ENCODE data around the gene PMS1. TPM values are rescaled to one million over a fixed set of nuclear protein-coding genes. Genes with fewer than 3 reads are reported as not detected.
A peak's percentile ranks its signal among the peaks of the same experiment; 100 is the strongest.
"Not testable (repeated sequence)": the region's sequence is repeated elsewhere in the genome, so short reads cannot be mapped to it uniquely, and the experiment has no call there.

Gene PMS1
- total RNA-seq, 1 experiment from 2014 or later: 28.2 TPM

- in situ Hi-C loops (cut with HindIII; ENCODE audit: low sequenced_read_pairs): no loop called here
- DNase-seq (ENCODE audit: low spot score): no peak
Observed at GRCh38 chr2:189802396-189802912, 18.2 kb downstream of the PMS1 start.

GRCh38 chr2:189803431-189803830, 19.2 kb downstream of the PMS1 start:
- no peak for DNase-seq (ENCODE audit: low spot score)
- in situ Hi-C loops (cut with HindIII; ENCODE audit: low sequenced_read_pairs): no loop called here

- no peak for DNase-seq (ENCODE audit: low spot score)
- in situ Hi-C loops (cut with HindIII; ENCODE audit: low sequenced_read_pairs): no loop called here
Observed at GRCh38 chr2:189818249-189819038, 34.2 kb downstream of the PMS1 start.

- no peak for DNase-seq (ENCODE audit: low spot score)
- in situ Hi-C loops (cut with HindIII; ENCODE audit: low sequenced_read_pairs): no loop called here
Observed at GRCh38 chr2:189819297-189819704, 35.1 kb downstream of the PMS1 start.

GRCh38 chr2:189821953-189822748, 37.9 kb downstream of the PMS1 start:
- in situ Hi-C loops (cut with HindIII; ENCODE audit: low sequenced_read_pairs): no loop called here
- DNase-seq (ENCODE audit: low spot score): no peak

GRCh38 chr2:189824694-189825396, 40.6 kb downstream of the PMS1 start:
- DNase-seq (ENCODE audit: low spot score): no peak
- in situ Hi-C loops (cut with HindIII; ENCODE audit: low sequenced_read_pairs): no loop called here

- in situ Hi-C loops (cut with HindIII; ENCODE audit: low sequenced_read_pairs): no loop called here
- DNase-seq (ENCODE audit: low spot score): no peak
Observed at GRCh38 chr2:189826039-189826438, 41.8 kb downstream of the PMS1 start.

GRCh38 chr2:189829102-189829833, 45.0 kb downstream of the PMS1 start:
- no peak for DNase-seq (ENCODE audit: low spot score)
- in situ Hi-C loops (cut with HindIII; ENCODE audit: low sequenced_read_pairs): no loop called here

- in situ Hi-C loops (cut with HindIII; ENCODE audit: low sequenced_read_pairs): no loop called here
Observed at GRCh38 chr2:189830510-189830909, 46.3 kb downstream of the PMS1 start.

GRCh38 chr2:189834059-189834458, 49.8 kb downstream of the PMS1 start:
- DNase-seq (ENCODE audit: low spot score): no peak
- in situ Hi-C loops (cut with HindIII; ENCODE audit: low sequenced_read_pairs): no loop called here

More at GRCh38 chr2:189830510-189830909, 46.3 kb downstream of the PMS1 start:
- no peak for DNase-seq (ENCODE audit: low spot score)

- in situ Hi-C loops (cut with HindIII; ENCODE audit: low sequenced_read_pairs); DNase-seq (ENCODE audit: low spot score): not testable (repeated sequence)
Observed at GRCh38 chr2:189834642-189835041, 50.4 kb downstream of the PMS1 start.

- in situ Hi-C loops (cut with HindIII; ENCODE audit: low sequenced_read_pairs): no loop called here
- DNase-seq (ENCODE audit: low spot score): peak; percentile 85
Observed at GRCh38 chr2:189835855-189836558, 51.8 kb downstream of the PMS1 start.

GRCh38 chr2:189836644-189837043, 52.4 kb downstream of the PMS1 start:
- peak; percentile 55 for DNase-seq (ENCODE audit: low spot score)
- in situ Hi-C loops (cut with HindIII; ENCODE audit: low sequenced_read_pairs): no loop called here

GRCh38 chr2:189837326-189837725, 53.1 kb downstream of the PMS1 start:
- in situ Hi-C loops (cut with HindIII; ENCODE audit: low sequenced_read_pairs): no loop called here
- no peak for DNase-seq (ENCODE audit: low spot score)

GRCh38 chr2:189841019-189841418, 56.8 kb downstream of the PMS1 start:
- in situ Hi-C loops (cut with HindIII; ENCODE audit: low sequenced_read_pairs): no loop called here
- DNase-seq (ENCODE audit: low spot score): no peak

GRCh38 chr2:189848276-189848675, 64.0 kb downstream of the PMS1 start:
- DNase-seq (ENCODE audit: low spot score): peak; percentile 37
- in situ Hi-C loops (cut with HindIII; ENCODE audit: low sequenced_read_pairs): no loop called here

GRCh38 chr2:189849550-189849949, 65.3 kb downstream of the PMS1 start:
- in situ Hi-C loops (cut with HindIII; ENCODE audit: low sequenced_read_pairs): no loop called here
- DNase-seq (ENCODE audit: low spot score): no peak

GRCh38 chr2:189851174-189851826, 67.0 kb downstream of the PMS1 start:
- in situ Hi-C loops (cut with HindIII; ENCODE audit: low sequenced_read_pairs): no loop called here
- no peak for DNase-seq (ENCODE audit: low spot score)

Measured in G401 (cell line).